NCI-H460 (cell line): ENCODE measurements around the gene TMEM63A. TPM values are rescaled to one million over a fixed set of nuclear protein-coding genes. Genes with fewer than 3 reads are reported as not detected.
"Not testable (repeated sequence)": the region's sequence is repeated elsewhere in the genome, so short reads cannot be mapped to it uniquely, and the experiment has no call there.

Experiments used
- DNase-seq: peaks from one replicate; pipeline ENCODE4 v3.0.0-alpha.2; 2016; ENCODE audit warnings: low read depth; ENCODE audit errors: extremely low read depth
- total RNA-seq: library from RNA; depleted of rRNA; stranded (reverse); fragments of >200 nt; shearing (Covaris generic); gene quantifications from 2 replicates; pipeline ENCODE4 v1.2.3, GENCODE V29; 2014

Gene TMEM63A
- total RNA-seq, 1 experiment from 2014 or later, result 17.4 TPM

DNA sequence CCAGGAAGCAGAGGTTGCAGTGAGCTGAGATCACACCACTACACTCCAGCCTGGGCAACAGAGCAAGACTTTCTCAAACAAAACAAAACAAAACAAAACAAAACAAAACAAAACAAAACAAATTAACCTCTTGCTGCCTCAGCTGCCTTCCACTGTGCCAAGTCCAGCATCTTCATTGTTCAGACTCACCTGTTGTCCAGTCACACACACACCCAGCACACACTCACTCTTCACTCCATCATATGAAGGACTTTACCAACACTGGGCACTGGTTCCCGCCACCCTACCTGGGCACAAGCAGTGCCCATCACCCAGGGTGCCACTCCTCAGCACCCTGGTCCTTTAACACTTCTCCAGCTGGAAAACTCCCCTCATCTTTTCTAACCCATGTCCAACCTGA lies 27.3 kb upstream of the TMEM63A start:
- no peak for DNase-seq

GRCh38 chr1:225908773-225909172 lies 26.6 kb upstream of the TMEM63A start:
- no peak for DNase-seq

DNA sequence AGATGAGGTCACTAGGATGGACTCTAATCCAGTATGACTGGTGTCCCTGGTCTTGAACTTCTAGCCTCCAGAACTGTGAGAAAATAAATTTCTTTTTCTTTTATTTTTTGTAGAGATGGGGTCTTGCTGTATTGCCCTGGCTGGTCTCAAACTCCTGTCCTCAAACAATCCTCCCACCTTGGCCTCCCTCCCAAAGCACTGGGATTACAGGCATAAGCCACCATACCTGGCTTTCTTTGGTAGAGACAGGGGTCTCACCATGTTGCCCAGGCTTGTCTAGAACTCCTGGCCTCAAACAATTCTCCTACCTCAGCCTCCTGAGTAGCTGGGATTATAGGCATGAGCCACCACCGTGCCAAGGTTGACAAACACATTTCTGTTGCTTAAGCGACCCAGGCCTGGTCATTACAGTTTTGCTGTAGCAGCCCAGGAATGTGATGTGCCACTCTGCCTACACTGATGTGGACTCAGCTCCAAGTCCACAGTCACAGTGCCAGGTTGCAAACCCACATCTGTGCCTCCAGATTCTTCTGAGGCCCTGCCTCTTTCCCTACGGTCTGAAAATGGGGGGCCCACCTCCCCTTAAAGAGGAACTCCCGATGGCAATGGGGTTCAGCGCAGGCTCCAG lies 25.9 kb upstream of the TMEM63A start:
- DNase-seq, result no peak

DNA sequence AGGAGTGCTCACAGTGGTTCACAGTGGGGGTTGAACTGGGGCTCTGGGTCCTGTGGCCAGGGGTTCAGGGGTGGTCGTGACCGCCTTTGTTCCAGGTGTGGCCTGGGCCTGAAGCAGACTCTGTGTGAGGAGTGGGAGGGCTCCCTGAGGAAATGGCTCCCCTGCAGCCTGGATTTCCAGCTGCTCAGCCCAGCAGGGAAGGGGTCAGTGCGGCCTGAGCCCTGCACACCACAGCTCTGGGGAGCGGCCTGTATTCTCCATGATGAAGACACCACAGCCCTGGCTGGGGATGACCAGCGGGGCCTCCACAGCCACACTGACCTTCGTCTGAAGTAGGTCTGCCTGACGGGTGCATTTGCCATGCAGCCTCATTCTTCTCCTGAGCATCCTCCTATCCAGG lies 25.2 kb upstream of the TMEM63A start:
- DNase-seq, result no peak

- DNase-seq, result no peak
Measured at GRCh38 chr1:225906467-225906866, 24.3 kb upstream of the TMEM63A start.

DNA sequence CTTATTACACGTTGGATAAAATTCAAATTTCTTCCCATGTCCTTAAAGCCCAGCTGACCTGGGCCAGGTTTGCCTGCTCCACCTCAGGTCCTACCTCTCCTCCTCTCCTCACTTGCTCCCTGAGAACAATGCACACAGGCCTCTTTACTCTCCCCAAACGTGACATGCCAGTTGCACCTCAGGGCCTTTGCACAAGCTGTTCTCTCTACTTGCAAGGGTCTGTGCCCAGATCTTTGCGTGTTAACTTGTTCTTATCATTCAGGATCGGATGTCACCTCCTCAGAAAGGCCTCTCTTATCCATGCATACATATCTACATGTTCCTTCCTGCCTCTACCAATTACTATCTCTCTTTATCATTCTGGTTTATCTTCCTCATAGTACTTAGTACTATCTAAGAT lies 21.4 kb upstream of the TMEM63A start:
- DNase-seq, result no peak

DNA sequence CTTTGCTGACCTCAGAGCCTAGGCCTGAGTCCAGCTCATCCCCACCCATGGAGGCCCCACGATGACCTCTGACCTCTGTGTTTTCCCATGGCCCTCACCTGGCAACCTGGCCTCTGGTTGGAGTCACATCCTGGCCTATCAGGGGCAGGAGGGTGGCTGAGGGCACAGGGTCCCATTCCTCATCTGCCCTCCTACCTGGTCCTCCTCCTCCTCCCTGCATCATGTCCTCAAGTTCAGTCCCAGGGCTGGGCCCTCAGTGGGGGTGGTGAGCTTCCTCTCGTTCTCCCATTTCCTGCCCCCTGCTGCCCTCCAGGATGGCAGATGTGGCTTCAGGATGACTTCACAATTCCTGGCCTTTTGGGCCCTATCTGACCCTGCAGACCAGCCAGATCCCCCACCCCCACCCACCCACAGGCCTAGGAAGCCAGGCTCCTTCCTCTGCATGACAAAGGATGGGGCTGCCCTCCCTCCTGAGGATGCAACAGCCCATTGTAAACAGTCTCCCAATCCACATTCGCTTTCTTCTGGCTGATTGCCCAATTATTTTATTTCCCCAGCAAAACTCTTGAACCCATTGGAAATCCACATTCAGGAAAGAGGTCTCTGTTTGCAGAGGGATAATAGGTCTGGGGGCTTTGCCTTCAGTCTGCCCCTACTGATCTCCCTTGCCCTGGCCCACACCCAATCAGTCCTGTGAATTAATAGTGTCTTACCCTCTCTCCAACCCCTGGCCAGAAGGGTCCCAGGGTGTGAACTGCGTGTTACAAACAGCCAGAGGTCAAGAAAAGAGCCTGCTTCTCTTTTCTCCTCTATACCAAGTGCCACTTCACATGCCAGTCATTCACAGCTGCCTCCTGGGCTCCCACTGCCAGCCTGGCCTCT lies 17.1 kb upstream of the TMEM63A start:
- no peak for DNase-seq

DNA sequence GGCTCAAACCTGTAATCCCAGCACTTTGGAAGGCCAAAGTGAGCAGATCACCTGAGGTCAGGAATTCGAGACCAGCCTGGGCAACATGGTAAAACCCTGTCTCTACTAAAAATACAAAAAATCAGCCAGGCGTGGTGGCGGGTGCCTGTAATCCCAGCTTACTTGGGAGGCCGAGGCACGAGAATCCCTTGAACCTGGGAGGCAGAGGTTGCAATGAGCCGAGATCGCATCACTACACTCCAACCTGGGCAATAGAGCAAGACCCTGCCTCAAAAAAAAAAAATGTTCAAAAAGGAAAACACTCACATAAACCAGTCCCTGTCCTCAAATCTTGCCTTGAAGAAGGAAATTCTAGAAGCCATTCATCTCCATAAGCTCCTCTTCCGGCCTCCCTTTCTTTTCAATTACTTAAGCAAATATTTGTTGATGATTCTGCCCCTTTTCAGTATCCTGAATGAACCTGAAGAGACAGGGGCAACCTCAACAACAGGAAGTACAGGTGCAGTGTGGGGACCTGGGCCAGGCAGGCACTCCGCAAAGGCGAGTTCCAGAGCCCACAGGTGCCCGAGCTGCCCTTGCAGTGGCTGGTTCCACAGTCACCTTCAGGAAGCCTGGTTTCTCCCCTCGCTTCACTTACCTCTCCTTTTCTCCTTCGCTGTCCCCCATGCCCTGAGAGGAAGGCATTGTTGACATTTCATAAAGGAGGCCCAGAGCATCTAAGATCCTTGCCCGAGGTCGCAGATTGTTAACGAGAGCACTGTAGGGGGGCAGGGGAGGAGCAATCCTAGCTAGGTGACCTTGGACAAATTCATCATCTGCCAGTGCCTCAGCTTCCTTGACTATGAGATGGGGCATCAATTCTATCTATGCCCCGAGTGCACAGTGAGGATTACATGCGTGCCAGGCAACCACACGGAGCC lies 15.7 kb upstream of the TMEM63A start:
- no peak for DNase-seq

DNA sequence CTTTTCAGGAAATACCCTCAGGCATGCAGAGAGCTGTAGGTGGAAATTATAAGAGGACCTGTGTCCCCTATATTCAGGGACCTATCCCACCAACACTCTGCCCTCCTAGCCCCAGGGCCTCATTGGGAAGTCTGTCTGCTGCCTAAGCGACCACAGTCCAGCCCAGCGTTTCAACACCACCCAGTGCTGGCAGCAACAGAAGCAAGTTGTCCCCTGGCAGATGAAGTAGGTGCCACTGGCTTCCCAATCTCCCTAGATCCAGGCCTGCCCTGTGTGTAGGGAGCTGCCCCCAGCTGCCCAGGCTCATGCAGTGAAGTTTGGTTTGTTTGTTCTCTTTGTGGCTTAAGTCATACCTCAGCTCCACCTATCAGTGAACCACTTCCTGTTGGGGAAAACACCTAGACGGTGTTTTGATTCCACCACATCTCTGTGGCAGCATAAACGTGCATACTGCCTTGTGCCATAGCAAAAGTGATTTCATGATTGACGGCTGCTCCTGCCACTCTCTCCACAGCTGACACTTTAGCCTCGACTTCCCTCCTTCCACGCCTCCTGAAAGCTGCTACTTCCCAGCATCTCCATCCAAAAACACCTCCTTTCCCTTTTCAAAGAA lies 14.9 kb upstream of the TMEM63A start:
- DNase-seq, result no peak

DNA sequence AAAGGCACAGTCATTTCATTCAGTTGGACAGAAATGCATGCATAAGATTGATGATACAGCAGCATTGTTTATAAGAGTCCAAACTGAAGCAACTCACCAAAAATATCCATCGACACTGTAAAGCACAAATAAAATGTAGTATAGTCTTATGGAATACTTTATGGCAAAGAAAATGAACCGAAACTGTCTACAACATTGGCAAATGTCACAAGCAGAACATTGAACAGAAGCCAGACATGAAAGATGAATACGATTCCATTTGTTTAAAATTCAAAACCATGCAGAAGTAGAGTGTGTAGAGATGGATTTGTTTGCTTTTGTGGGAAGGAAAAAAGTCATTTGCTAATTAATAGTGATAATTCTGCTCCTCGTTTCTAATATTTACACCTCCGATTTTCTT lies 14.3 kb upstream of the TMEM63A start:
- no peak for DNase-seq

GRCh38 chr1:225892307-225892706 lies 10.1 kb upstream of the TMEM63A start:
- no peak for DNase-seq

GRCh38 chr1:225891229-225891972 lies 9.2 kb upstream of the TMEM63A start:
- no peak for DNase-seq

- no peak for DNase-seq
Measured at GRCh38 chr1:225890346-225891228, 8.4 kb upstream of the TMEM63A start.

- DNase-seq, result no peak
Measured at GRCh38 chr1:225889743-225890142, 7.6 kb upstream of the TMEM63A start.

GRCh38 chr1:225888898-225889601 lies 6.9 kb upstream of the TMEM63A start, which contains the start of gene LEFTY1:
TSS of gene LEFTY1 (minus strand) at chr1:225889146. CDS start at chr1:225889066, 80 bp downstream.
- no peak for DNase-seq

DNA sequence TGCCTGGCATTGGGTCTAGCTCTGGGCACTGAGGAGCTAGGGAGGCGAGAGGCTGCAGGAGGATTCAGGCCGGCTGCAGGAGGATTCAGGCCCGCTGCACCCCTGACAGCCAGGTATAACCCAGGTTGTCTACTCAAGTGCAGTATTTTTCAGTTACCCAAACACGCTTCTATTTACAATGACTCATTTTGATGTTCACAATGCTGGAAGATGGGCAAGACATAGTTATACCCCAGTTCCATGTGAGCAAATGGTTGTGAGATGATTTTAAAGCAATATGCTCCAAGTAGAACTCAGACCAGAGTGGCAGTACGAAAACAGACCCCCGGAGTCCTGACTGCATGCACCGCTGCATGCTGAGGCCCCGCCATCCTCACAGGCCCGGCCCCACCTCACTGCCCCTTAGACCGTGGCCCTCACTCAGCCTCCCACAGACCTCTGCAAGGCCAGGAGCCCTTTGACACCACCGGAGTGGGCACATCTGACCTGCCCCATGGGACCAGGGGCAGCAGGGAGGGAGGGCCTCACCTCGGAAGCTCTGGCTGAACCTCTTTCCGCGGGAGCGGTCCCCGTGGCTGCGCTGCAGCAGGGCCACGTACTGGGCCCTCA lies 6.2 kb upstream of the TMEM63A start:
- DNase-seq, result no peak

DNA sequence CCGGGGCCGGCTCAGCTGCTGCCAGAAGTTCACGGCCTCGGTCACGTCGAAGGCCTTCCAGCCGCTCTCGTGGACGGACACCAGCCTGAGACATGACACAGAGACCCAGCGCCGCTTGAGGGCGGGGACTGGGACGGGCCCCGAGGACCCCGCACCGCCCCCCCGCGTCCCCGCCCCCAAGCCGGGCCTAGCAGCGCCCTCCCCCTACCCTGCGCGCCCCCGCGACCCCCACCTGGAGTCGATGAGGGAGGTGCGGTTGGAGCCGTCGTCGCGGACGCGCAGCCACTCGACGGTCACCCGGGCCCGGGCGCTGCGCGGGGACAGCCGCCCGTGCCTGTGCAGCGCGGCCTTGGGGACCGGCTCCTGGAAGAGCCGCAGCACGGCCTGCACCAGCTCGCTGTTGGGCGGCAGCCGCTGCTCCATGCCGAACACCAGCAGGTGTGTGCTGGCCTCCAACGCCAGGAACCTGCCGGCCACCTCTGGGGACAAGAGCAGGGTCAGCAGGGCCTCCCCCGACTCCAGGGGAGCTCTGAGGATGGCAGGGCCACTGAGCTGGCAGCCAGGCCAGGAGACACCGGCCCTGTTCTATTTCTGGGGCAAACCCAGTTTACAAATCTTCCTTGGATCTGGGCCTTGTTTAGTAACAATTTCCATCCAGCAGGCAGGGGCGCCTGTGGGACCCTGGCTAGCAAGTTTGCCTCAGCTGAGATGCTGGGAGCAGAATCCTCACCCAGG lies 5.5 kb upstream of the TMEM63A start:
- DNase-seq, result not testable (repeated sequence)
